Cardiac muscle cell (in vitro differentiated cells and primary cell): ENCODE results near the gene ARPC1A. TPM values are rescaled to one million over a fixed set of nuclear protein-coding genes. Genes with fewer than 3 reads are reported as not detected.

ENCODE experiments used
- DNase-seq, 2 donors: peaks; one replicate each; pipeline versions ENCODE4 v3.0.0 to v3.0.0-alpha.2; 2010 to 2017; ENCODE audit warnings: low read depth in 1 of 2, low spot score in 1 of 2
- H3K27ac ChIP-seq: fragments of 200-600 bp; sonication (generic); 2 replicates; pipeline ENCODE4 v1.5.1; 2016
- H3K27me3 ChIP-seq: fragments of 200-600 bp; sonication (generic); 2 replicates; pipeline ENCODE4 v1.6.0; 2016; ENCODE audit warnings: control low read depth
- H3K36me3 ChIP-seq: fragments of 200-600 bp; sonication (generic); 2 replicates; pipeline ENCODE4 v1.5.1; 2016; ENCODE audit warnings: control low read depth
- H3K4me1 ChIP-seq: fragments of 200-600 bp; sonication (generic); 2 replicates; pipeline ENCODE4 v1.8.1; 2017; ENCODE audit warnings: low read depth, mild to moderate bottlenecking, mixed run types
- H3K4me3 ChIP-seq: fragments of 200-600 bp; sonication (generic); 2 replicates; pipeline ENCODE4 v1.5.1; 2016; ENCODE audit warnings: mild to moderate bottlenecking
- H3K9me3 ChIP-seq: fragments of 200-600 bp; sonication (generic); 2 replicates; pipeline ENCODE4 v1.5.1; 2017; ENCODE audit warnings: low read depth, mild to moderate bottlenecking, control low read depth
- CTCF ChIP-seq: IDR thresholded peaks from 2 replicates; pipeline ENCODE4 v1.5.1; 2012; ENCODE audit warnings: low read depth, mild to moderate bottlenecking, low read length
- polyA plus RNA-seq: library from polyadenylated mRNA; unstranded; fragments of >200 nt; fragmentation: Nextera tagmentation; extraction: Ambion mirVana; gene quantifications from 2 replicates; pipeline ENCODE4 v1.2.1, GENCODE V29; 2016
- total RNA-seq: library from RNA; depleted of rRNA; stranded (reverse); fragments of >200 nt; gene quantifications from 2 replicates; pipeline ENCODE4 v1.2.3, GENCODE V29; 2016

Gene ARPC1A
- total and polyA plus RNA-seq, 2 experiments from 2014 or later, result 198 to 331 TPM

- Histone ChIP-seq H3K27me3 (no peaks in the 10 kb centered on the region), H3K36me3 (peaks cover 63% of the 10 kb centered on the region), H3K4me1 (no peaks in the 10 kb centered on the region), H3K9me3 (no peaks in the 10 kb centered on the region), H3K4me3 (no peak overlapping the region), H3K27ac (peak overlapping the region; percentile 17)
- DNase-seq, result no peak
- no peak for TF ChIP-seq CTCF
Observed at GRCh38 chr7:99359465-99360154, 33.9 kb downstream of the ARPC1A start.

- Histone ChIP-seq H3K27me3 (no peaks in the 10 kb centered on the region), H3K36me3 (peaks cover 67% of the 10 kb centered on the region), H3K27ac (no peak overlapping the region), H3K9me3 (no peaks in the 10 kb centered on the region), H3K4me1 (no peaks in the 10 kb centered on the region), H3K4me3 (no peak overlapping the region)
- TF ChIP-seq CTCF, result no peak
- peak in 1 of 2 donors; percentile 73 for DNase-seq
Observed at GRCh38 chr7:99362801-99363200, 37.1 kb downstream of the ARPC1A start.

- DNase-seq, result no peak
- Histone ChIP-seq H3K27ac (no peak overlapping the region), H3K36me3 (peaks cover 63% of the 10 kb centered on the region)
Observed at GRCh38 chr7:99363286-99363685, 37.6 kb downstream of the ARPC1A start.

GRCh38 chr7:99365318-99366141 is 39.8 kb downstream of the ARPC1A start:
- Histone ChIP-seq H3K27ac (no peak overlapping the region), H3K4me3 (no peak overlapping the region), H3K9me3 (no peaks in the 10 kb centered on the region), H3K36me3 (peaks cover 45% of the 10 kb centered on the region), H3K27me3 (no peaks in the 10 kb centered on the region), H3K4me1 (no peaks in the 10 kb centered on the region)
- peak in 1 of 2 donors; percentile 20 for DNase-seq
- TF ChIP-seq CTCF, result peak; percentile 50

More at GRCh38 chr7:99363286-99363685, 37.6 kb downstream of the ARPC1A start:
- no peaks in the 10 kb centered on the region for H3K9me3 ChIP-seq
- H3K27me3 ChIP-seq, result no peaks in the 10 kb centered on the region
- no peaks in the 10 kb centered on the region for H3K4me1 ChIP-seq
- H3K4me3 ChIP-seq, result no peak overlapping the region
- TF ChIP-seq CTCF, result no peak

- no peaks in the 10 kb centered on the region for H3K4me1 ChIP-seq
- DNase-seq, result no peak
- no peaks in the 10 kb centered on the region for H3K9me3 ChIP-seq
- H3K27me3 ChIP-seq, result no peaks in the 10 kb centered on the region
- peaks cover 44% of the 10 kb centered on the region for H3K36me3 ChIP-seq
- no peak overlapping the region for H3K4me3 ChIP-seq
- no peak for TF ChIP-seq CTCF
- H3K27ac ChIP-seq, result no peak overlapping the region
Observed at GRCh38 chr7:99366646-99367045, 40.9 kb downstream of the ARPC1A start.
